BLaER1 (cell line): ENCODE data around the gene ALPL.
A peak's percentile ranks its signal among the peaks of the same experiment; 100 is the strongest.

Experiments used
- H3K27ac ChIP-seq: shearing (Covaris generic); formaldehyde crosslinking; 2 replicates; pipeline ENCODE4 v1.8.1; 2022
- H3K27me3 ChIP-seq: shearing (Covaris generic); formaldehyde crosslinking; 2 replicates; pipeline ENCODE4 v1.8.1; 2022
- H3K36me3 ChIP-seq: shearing (Covaris generic); formaldehyde crosslinking; 2 replicates; pipeline ENCODE4 v1.8.1; 2022
- H3K4me1 ChIP-seq: shearing (Covaris generic); formaldehyde crosslinking; 2 replicates; pipeline ENCODE4 v1.8.1; 2022
- H3K4me2 ChIP-seq: shearing (Covaris generic); formaldehyde crosslinking; 2 replicates; pipeline ENCODE4 v1.8.1; 2022
- H3K4me3 ChIP-seq: shearing (Covaris generic); formaldehyde crosslinking; 2 replicates; pipeline ENCODE4 v1.8.1; 2022
- H3K9ac ChIP-seq: shearing (Covaris generic); formaldehyde crosslinking; 2 replicates; pipeline ENCODE4 v1.8.1; 2022
- H3K9me3 ChIP-seq: shearing (Covaris generic); formaldehyde crosslinking; 2 replicates; pipeline ENCODE4 v1.8.1; 2022
- H4K20me1 ChIP-seq: shearing (Covaris generic); formaldehyde crosslinking; 2 replicates; pipeline ENCODE4 v1.8.1; 2022
- Cebpa-rat ChIP-seq: shearing (Covaris generic); IDR thresholded peaks from 2 replicates; pipeline ENCODE4 v1.8.1; 2022

The ALPL gene

DNA sequence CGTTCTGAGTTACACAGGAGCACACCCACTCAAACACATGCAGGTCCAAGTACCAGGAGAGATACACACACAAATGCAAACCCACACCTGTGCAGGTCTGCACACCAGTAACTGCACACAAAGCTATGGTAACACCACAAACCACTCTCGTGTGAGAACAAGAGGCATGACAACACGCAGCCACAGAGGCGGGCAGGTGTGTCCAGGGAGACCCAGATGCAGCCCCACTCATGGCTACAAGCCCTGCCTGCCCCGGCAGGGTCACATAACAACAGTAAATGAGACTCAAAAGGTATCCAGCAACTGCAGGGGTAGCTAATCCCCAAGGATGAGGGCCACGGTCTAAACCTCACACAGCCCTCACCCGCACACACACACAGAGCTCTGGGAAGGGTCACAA, 111.8 kb downstream of the ALPL start:
- H3K4me1 ChIP-seq, result peaks cover 31% of the 10 kb centered on the region
- H3K27ac ChIP-seq, result no peak overlapping the region
- H3K36me3 ChIP-seq, result no peaks in the 10 kb centered on the region
- H3K27me3 ChIP-seq, result no peaks in the 10 kb centered on the region
- no peak overlapping the region for H3K9ac ChIP-seq
- peaks cover 12% of the 10 kb centered on the region; the same call in 1 of the 2 replicates for H4K20me1 ChIP-seq
- H3K9me3 ChIP-seq, result no peaks in the 10 kb centered on the region
- no peak overlapping the region for H3K4me3 ChIP-seq
- TF ChIP-seq Cebpa-rat, result no peak
- no peak overlapping the region for H3K4me2 ChIP-seq

DNA sequence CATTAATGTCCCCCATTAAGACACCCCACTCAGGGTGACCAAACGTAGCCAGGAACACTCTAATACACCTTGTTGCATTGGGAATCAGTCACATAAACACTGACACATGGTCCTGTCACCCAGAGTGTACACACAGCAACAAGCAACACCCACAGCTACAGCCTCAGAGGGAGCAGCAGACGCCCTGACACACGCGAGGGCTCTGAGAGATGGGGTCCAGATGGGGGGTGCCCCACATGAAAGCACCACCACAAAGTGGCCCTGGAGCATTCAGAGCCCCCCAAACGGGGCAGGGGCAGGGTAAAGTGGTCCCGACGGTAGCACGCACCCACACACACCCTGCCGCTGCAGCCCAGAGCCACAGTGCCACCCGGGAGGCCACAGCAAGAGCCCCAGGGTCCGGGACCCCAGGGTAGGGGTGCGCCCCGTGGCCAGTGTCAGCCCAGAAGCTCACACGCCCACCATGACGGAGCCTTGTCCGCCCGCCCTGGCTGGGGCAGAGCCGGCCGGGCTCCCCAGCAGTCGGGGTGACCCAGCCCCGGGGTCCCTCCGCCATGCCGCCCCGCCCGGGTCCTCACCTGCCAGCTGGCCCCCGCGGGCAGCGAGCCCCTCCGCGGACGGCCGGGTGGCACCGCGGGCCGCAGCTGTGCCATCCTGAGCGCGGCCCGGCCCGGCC, 112.7 kb downstream of the ALPL start:
- Histone ChIP-seq H3K4me1 (peaks cover 31% of the 10 kb centered on the region), H3K9me3 (no peaks in the 10 kb centered on the region), H3K4me2 (no peak overlapping the region), H3K9ac (no peak overlapping the region), H3K27me3 (no peaks in the 10 kb centered on the region), H3K36me3 (no peaks in the 10 kb centered on the region), H3K4me3 (no peak overlapping the region), H4K20me1 (peaks cover 12% of the 10 kb centered on the region; the same call in 1 of the 2 replicates), H3K27ac (no peak overlapping the region)
- TF ChIP-seq Cebpa-rat, result no peak

DNA sequence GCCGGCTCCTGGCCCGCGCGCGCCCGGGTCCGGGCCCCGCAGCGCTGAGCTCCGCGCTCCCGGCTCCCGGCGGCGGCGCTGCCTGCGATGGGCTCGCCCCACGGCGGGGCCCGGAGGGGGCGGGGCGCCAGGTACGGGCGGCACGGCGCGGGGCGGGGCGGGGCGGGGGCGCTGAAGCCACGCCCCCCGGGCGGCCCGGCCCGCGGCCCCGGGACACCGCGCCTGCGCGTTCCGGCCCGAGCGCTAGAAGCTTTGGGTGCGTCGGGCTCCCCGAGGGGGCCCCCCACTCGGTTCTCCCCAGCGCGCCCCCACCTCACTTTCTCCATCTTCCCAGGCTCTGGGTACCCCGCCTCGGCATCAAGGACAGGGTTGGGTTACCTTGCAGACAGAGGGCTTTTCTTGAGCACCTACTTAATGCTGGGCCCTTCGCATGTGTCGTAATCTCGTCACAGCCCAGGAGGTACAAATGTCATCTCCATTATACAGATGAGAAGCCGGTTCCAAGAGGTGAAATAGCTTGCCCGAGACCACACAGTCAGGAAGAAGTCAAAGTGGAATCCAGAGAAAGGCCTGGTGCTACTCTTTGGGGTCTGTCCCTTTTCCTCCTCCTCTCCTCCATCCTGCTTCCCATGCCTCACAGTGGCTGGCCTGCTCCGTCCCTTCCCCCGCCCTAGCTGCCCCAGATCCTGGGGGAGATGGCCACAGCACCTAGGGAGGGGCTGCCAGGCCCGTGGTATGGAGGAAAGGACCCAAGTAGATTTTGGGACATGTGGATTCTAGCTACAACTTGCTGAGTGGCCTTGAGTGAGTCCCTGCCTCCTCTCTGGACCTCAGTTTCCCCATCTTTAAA, 113.5 kb downstream of the ALPL start:
- Histone ChIP-seq H3K9ac (no peak overlapping the region), H3K4me2 (peak overlapping the region; percentile 51), H3K4me3 (no peak overlapping the region), H3K27ac (no peak overlapping the region), H3K4me1 (peaks cover 31% of the 10 kb centered on the region), H3K9me3 (no peaks in the 10 kb centered on the region), H3K36me3 (no peaks in the 10 kb centered on the region), H3K27me3 (no peaks in the 10 kb centered on the region), H4K20me1 (peaks cover 12% of the 10 kb centered on the region; the same call in 1 of the 2 replicates)
- no peak for TF ChIP-seq Cebpa-rat

GRCh38 chr1:21623410-21623961, 114.3 kb downstream of the ALPL start:
- Histone ChIP-seq H3K36me3 (no peaks in the 10 kb centered on the region), H3K27me3 (no peaks in the 10 kb centered on the region), H3K9me3 (no peaks in the 10 kb centered on the region), H3K4me3 (no peak overlapping the region), H3K4me2 (peak overlapping the region; percentile 51), H3K4me1 (peaks cover 30% of the 10 kb centered on the region), H3K27ac (peak overlapping the region; percentile 27; the same call in 1 of the 2 replicates), H4K20me1 (peaks cover 12% of the 10 kb centered on the region; the same call in 1 of the 2 replicates), H3K9ac (0 out of 2 replicates have a peak overlapping the region, but pooled peaks have one; percentile 34)
- no peak for TF ChIP-seq Cebpa-rat

DNA sequence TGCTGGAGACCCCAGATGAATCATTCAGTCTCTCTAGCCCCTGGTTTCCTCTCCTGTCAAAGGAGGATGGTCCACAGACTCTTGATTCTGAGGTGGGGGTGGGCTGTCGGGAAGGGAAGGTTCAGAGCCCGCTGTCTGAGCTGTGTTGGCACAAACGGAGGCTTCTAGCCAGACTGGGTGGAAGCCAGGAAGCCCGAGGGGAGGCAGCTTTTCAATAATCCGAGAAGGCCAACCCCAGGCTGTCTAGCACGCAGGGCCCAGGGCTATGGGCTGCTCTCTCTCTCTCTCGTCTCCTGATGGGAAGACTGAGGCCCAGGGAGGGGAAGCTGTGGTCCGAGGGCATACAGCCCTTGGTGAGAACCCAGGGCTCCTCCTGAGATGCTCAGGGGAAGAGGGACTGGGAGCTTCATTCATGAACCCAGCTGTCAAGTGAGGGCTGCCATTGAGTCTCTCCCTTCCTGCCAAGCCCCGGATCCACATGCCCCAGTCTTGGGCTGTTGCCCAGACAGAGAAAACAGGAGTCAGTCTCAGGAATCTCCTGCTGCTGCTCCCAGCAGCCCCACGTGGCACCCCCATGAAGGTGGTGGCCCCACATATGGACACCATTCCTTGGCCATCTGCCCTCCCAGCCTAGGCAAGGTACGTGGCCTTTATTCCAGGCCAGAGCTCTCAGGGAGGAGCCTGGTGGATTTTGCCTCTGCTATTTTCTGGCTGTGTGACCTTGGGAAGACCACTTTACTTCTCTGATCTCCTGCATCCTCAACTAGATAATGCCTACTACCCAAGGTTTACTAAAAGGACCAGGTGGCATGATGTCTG, 115.6 kb downstream of the ALPL start:
- Histone ChIP-seq H3K9me3 (no peaks in the 10 kb centered on the region), H4K20me1 (peaks cover 18% of the 10 kb centered on the region; the same call in 1 of the 2 replicates), H3K4me1 (peaks cover 22% of the 10 kb centered on the region), H3K4me2 (no peak overlapping the region), H3K27me3 (no peaks in the 10 kb centered on the region), H3K36me3 (no peaks in the 10 kb centered on the region), H3K4me3 (no peak overlapping the region), H3K27ac (no peak overlapping the region), H3K9ac (no peak overlapping the region)
- TF ChIP-seq Cebpa-rat, result no peak

- H3K36me3 ChIP-seq, result no peaks in the 10 kb centered on the region
- no peaks in the 10 kb centered on the region for H3K27me3 ChIP-seq
- TF ChIP-seq Cebpa-rat, result no peak
- H3K9ac ChIP-seq, result no peak overlapping the region
- peaks cover 14% of the 10 kb centered on the region for H3K4me1 ChIP-seq
- peaks cover 10% of the 10 kb centered on the region; the same call in 1 of the 2 replicates for H4K20me1 ChIP-seq
- H3K4me3 ChIP-seq, result no peak overlapping the region
- H3K4me2 ChIP-seq, result no peak overlapping the region
- H3K27ac ChIP-seq, result no peak overlapping the region
- H3K9me3 ChIP-seq, result no peaks in the 10 kb centered on the region
Measured at GRCh38 chr1:21625390-21626190, 116.4 kb downstream of the ALPL start.

GRCh38 chr1:21626921-21627339, 117.7 kb downstream of the ALPL start:
- H3K27me3 ChIP-seq, result no peaks in the 10 kb centered on the region
- no peaks in the 10 kb centered on the region for H3K9me3 ChIP-seq
- peaks cover 13% of the 10 kb centered on the region for H3K4me1 ChIP-seq
- no peak overlapping the region for H3K27ac ChIP-seq
- no peak overlapping the region for H3K4me3 ChIP-seq
- H4K20me1 ChIP-seq, result peaks cover 9% of the 10 kb centered on the region; the same call in 1 of the 2 replicates
- H3K9ac ChIP-seq, result no peak overlapping the region
- TF ChIP-seq Cebpa-rat, result no peak
- no peaks in the 10 kb centered on the region for H3K36me3 ChIP-seq
- no peak overlapping the region for H3K4me2 ChIP-seq
